Raji (cell line): Measurements from ENCODE around the gene CFP.

Source experiments
- POLR2A ChIP-seq: IDR thresholded peaks from 2 replicates; pipeline ENCODE4 v1.6.1; 2011; ENCODE audit warnings: low read depth, low read length, control low read depth; ENCODE audit not compliant: insufficient read depth

CFP gene

DNA sequence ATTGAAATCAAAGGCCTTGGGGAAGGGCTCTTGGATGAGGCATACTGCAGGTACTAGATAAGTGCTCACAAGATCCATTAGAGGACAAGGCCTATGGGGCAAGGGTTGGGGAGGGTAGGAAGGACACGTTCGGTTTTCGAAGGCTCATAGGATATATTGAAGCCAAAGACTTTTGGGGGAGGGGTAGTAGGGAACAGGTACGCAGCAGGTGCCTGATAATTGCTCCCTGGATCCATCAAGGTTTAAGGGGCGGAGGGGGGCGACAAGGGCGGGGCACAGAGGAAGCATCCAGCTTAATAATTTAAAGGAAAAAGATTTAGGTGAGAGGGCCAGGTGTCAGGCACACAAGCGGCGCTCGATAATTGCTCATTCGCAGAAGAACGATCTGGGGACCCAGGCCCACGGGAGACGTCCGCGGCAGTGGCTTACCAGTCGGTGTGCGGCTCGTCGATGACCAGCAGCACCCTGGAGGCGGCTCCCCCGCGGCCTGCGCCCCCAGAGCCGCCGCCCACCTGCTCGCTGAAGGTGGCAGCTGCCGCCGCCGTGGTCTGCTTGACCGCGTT, 10.7 kb downstream of the CFP start:
- no peak for TF ChIP-seq POLR2A

- TF ChIP-seq POLR2A: no peak
These were observed 15.1 kb downstream of the CFP start for GRCh38 chrX:47614618-47615017.

DNA sequence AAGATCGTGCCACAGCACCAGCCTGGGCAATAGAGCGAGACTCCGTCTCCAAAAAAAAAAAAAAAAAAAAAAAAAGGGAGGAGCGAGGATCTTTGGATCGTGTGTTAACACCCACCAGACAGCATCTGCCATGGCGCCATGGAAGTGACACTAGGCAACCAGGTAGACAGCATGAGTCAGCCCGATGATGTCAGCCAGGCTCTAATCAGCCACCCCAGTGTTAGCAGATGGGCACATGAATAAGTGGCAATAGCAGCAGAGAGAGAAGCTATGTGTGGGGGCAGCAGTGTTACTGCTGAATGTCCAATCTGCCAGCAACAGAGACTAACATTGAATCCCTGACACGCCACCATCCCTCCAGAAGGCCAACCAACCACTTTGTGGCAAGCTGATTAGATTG, 16.6 kb downstream of the CFP start:
- TF ChIP-seq POLR2A: no peak

DNA sequence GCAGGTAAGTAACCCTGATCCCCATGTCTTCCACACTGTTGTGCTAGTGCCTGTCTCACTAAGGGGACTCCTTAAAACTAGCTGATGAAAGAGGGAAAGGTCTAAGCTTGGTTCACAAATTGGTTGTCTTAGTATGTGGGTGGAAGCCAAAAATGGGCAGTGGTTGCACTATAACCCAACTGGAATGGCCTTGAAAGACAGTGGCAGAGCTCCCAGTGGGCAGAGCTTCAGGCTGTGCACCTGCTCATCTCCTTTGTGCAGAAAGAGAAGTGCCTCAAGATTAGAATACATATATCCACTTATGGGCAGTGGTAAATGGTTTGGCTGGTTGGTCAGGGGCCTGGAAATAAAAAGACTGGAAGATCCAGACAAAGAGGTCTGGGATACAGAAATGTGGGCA, 17.3 kb downstream of the CFP start:
- no peak for TF ChIP-seq POLR2A

DNA sequence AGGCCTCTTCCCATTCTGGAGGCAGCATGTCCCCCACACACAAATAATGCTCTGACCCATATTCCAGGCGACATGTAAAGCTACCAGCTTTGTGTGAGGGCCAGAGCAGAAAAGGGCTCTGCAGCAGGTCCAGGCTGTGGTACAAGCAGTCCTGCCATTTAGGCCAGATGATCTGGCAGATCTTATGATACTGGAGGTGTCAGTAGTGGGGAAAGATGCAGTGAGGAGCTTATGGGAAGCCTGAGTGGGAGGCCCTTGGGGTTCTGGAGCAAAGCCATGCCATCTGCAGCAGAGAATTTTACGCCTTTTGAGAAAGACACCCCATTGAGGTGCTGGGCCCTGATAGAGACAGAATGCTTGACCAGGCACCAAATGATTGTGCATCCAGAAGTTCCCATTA, 17.8 kb downstream of the CFP start:
- TF ChIP-seq POLR2A: no peak

GRCh38 chrX:47611489-47611888, 18.2 kb downstream of the CFP start:
- no peak for TF ChIP-seq POLR2A

- no peak for TF ChIP-seq POLR2A
These were observed 19.2 kb downstream of the CFP start for GRCh38 chrX:47610511-47610910.

- no peak for TF ChIP-seq POLR2A
These were observed 21.5 kb downstream of the CFP start for GRCh38 chrX:47608130-47608810.

- no peak for TF ChIP-seq POLR2A
These were observed 22.6 kb downstream of the CFP start for GRCh38 chrX:47607091-47607490.

GRCh38 chrX:47605024-47605423, 24.7 kb downstream of the CFP start:
- no peak for TF ChIP-seq POLR2A

DNA sequence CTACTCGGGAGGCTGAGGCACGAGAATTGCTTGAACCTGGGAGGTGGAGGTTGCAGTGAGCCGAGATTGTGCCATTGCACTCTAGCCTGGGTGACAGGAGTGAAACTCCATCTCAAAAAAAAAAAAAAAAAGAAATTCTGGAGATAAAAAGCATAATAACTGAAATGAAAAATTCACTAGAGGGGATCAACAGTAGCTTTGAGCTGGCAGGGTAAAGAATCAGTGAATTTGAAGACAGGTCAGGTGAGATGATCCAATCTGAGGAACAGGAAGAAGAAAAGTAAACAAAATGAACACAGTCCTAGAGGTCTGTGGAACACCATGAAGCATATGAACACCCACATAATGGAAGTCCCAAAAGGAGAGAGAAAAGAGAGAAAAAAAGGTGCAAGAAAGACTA, 32.5 kb downstream of the CFP start:
- no peak for TF ChIP-seq POLR2A

DNA sequence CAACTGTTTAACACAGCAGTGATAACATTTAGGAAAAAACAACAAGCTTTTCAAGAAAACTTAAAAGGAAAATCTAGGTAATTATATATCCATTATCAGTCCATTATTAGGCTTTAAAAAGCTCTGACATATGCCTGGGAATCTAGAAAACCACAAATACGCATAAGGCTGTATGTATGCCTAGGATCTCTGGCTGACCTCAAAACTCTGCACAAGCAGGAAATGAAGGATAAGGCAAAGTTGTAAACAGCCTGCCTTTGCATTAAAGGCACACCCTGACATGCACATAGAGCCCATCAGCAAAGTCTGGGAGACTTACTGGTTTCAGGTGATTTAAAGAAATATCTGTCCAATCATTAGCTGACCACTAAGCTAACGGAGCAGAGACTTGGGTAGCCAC, 33.5 kb downstream of the CFP start:
- no peak for TF ChIP-seq POLR2A

- no peak for TF ChIP-seq POLR2A
These were observed 33.9 kb downstream of the CFP start for GRCh38 chrX:47595716-47596251.

- no peak for TF ChIP-seq POLR2A
These were observed 36.2 kb downstream of the CFP start for GRCh38 chrX:47593522-47593921.

- TF ChIP-seq POLR2A: no peak
These were observed 38.7 kb downstream of the CFP start for GRCh38 chrX:47590984-47591383.

- TF ChIP-seq POLR2A: no peak
These were observed 41.6 kb downstream of the CFP start for GRCh38 chrX:47587906-47588735.

- TF ChIP-seq POLR2A: no peak
These were observed 42.4 kb downstream of the CFP start for GRCh38 chrX:47587091-47587891.
